Measurements from ENCODE around the gene ZFAND3. TPM values are rescaled to one million over a fixed set of nuclear protein-coding genes. Genes with fewer than 3 reads are reported as not detected.

Gene ZFAND3
- total and polyA plus RNA-seq, 9 donors: 16.6 to 220 (median 51.9) TPM

DNA sequence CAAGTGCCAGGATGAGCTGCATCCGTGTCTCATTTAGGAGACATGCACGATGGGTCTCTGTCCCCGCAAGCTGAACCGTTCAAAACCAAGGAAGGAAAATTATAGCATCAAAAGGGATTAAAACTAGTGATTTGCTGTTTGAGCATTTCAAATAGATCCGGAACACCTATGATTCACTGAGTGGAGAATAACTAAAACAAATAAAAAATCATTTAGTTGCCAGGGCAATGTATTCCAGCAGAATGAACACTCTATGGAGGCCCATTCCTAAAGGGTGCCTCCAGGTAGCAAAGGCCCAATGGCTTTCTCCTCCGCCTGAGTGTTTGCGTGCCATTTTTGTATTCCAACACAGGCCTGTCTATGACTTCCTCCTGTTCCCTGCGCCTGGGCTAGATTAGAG lies 354.8 kb downstream of the ZFAND3 start:
- H3K36me3 ChIP-seq: no peaks in the 10 kb centered on the region
- no peaks in the 10 kb centered on the region for H3K4me1 ChIP-seq (ENCODE audit: insufficient read depth)
- no peak overlapping the region for H3K4me3 ChIP-seq
- intact Hi-C loops (cut with DNase I): no loop called here
- TF ChIP-seq POLR2A (IDR thresholded peaks at IDR 0.05) (no peak), EP300 (IDR thresholded peaks at IDR 0.05) (no peak)
- TF ChIP-seq, protein P1, sequence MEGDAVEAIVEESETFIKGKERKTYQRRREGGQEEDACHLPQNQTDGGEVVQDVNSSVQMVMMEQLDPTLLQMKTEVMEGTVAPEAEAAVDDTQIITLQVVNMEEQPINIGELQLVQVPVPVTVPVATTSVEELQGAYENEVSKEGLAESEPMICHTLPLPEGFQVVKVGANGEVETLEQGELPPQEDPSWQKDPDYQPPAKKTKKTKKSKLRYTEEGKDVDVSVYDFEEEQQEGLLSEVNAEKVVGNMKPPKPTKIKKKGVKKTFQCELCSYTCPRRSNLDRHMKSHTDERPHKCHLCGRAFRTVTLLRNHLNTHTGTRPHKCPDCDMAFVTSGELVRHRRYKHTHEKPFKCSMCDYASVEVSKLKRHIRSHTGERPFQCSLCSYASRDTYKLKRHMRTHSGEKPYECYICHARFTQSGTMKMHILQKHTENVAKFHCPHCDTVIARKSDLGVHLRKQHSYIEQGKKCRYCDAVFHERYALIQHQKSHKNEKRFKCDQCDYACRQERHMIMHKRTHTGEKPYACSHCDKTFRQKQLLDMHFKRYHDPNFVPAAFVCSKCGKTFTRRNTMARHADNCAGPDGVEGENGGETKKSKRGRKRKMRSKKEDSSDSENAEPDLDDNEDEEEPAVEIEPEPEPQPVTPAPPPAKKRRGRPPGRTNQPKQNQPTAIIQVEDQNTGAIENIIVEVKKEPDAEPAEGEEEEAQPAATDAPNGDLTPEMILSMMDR (IDR thresholded peaks at IDR 0.05): no peak
- 95 to 96% (median 95%) methylated on average over 8 of the region's 8 CpGs for WGBS, 3 donors
- H3K27ac ChIP-seq: no peak overlapping the region
- DNase-seq: no peak
- no peaks in the 10 kb centered on the region for H3K9me3 ChIP-seq
- no peaks in the 10 kb centered on the region for H3K27me3 ChIP-seq

DNA sequence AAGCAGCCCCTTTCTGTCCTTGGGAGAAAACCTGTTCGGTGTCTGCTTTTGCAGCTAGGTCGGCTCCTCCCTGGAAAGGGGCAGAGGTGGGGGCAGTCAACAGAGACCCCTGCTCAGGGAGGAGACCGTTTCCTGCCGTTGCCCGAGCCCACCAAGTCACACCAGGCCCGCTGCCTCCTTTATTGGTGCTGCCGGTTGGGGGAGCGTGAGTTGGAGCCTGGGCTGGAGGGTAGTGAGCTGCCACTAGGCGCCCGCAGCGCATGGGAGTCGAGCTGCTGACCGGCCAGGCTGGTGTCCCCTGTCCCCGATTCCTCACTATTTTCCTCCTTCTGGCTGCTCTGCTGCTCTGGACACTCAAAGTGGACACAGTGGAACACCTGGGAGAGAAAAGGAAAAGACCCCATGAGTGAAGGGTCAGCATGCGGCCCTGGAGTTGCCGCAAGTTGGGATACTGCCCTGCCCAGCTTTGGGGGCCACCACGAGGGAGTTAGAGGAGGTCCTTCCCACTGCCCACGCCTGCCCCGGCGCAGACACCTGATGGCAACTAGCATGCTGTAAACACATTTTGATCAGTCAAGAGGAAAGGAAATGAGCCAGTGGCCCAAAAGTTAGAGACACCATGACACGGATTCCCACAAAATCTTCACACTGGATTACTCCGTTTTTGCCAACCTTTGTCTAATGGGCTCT lies 355.4 kb downstream of the ZFAND3 start:
- Histone ChIP-seq H3K27me3 (no peaks in the 10 kb centered on the region), H3K4me3 (no peak overlapping the region), H3K9me3 (no peaks in the 10 kb centered on the region), H3K4me1 (ENCODE audit: insufficient read depth) (no peaks in the 10 kb centered on the region), H3K27ac (no peak overlapping the region), H3K36me3 (no peaks in the 10 kb centered on the region)
- intact Hi-C loops (cut with DNase I): no loop called here
- no peak for DNase-seq
- TF ChIP-seq POLR2A (IDR thresholded peaks at IDR 0.05) (no peak), EP300 (IDR thresholded peaks at IDR 0.05) (no peak)
- TF ChIP-seq, protein P1 (IDR thresholded peaks at IDR 0.05): no peak
- WGBS, 3 donors: 94 to 96% (median 94%) methylated on average over 22 of the region's 22 CpGs

DNA sequence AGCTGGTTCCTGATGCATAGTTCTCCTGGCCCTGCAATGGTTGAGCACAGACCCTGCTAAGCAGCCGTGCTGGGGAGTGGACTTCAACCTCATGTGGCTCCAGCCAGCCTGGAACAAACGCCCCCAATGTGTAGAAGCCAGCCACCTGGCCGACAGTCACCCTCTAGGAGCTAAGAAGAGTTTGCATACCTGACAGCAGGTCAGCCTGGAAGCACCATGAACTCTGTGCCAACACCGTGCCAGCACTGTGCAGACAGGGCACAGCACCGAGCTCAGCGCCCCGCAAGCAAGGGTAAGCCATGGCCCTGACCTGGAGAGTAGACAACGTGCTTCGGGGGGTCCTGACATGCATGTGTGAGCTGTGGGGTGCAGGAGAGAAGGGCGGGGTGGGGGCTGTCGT lies 356.3 kb downstream of the ZFAND3 start:
- no peaks in the 10 kb centered on the region for H3K9me3 ChIP-seq
- intact Hi-C loops (cut with DNase I): no loop called here
- H3K36me3 ChIP-seq: no peaks in the 10 kb centered on the region
- no peaks in the 10 kb centered on the region for H3K27me3 ChIP-seq
- WGBS, 3 donors: 86 to 96% (median 92%) methylated on average over 6 to 11 of the region's 11 CpGs
- no peak overlapping the region for H3K27ac ChIP-seq
- peak in 1 of 5 donors; percentile 7 for DNase-seq
- TF ChIP-seq POLR2A (IDR thresholded peaks at IDR 0.05) (no peak), EP300 (IDR thresholded peaks at IDR 0.05) (no peak)
- TF ChIP-seq, protein P1 (IDR thresholded peaks at IDR 0.05): no peak
- no peaks in the 10 kb centered on the region for H3K4me1 ChIP-seq (ENCODE audit: insufficient read depth)
- H3K4me3 ChIP-seq: no peak overlapping the region

DNA sequence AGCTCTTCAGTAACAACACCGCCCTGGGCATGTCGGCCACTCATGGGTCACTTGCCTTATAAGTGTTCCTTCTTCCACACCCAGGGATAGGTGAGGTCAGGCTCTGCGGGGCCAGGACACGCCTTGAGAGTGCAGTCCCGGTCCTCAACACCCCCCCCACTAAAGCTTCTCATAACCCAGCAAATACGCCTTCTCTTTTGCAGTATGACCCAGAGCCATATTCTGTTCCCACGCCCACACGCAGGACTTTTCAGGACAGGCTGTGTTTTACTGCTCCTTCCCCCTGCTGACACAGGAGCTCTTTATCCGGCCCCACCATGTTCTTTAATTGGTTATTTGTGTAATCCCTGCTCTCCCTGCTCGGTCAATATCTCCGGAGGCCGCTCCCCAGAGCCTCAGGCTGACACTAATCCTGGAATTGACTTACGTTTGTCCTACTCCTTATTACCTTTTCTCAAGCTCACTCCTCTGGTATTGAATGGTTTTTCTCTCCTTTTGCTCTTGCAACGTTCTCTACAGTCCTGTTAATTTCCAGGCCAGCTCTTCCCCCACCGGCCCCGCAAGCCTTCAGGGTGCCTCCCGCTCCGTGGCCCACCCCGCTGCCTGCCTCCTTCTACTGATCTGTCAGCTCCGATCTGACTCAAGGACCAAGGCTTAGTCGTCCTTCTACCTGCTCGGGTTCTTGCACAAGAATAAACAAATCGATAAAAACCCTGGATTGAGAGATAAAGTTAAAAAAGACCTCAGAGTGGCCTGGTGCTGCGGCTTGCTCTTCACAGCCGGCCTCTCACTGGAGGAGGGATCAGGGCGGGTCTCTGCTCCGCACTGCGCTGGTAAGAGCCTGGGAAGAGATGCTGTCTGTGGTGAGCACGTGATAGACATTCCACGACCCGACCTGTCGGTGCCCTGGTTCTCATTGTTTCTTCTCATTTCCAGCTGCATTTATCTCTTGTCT lies 357.5 kb downstream of the ZFAND3 start:
- WGBS, 3 donors: 58 to 62% (median 61%) methylated on average over 32 of the region's 32 CpGs
- H3K36me3 ChIP-seq: no peaks in the 10 kb centered on the region
- intact Hi-C loops (cut with DNase I): no loop called here
- no peaks in the 10 kb centered on the region for H3K4me1 ChIP-seq (ENCODE audit: insufficient read depth)
- no peaks in the 10 kb centered on the region for H3K9me3 ChIP-seq
- H3K27me3 ChIP-seq: no peaks in the 10 kb centered on the region
- TF ChIP-seq, protein P1 (IDR thresholded peaks at IDR 0.05): no peak
- TF ChIP-seq EP300 (IDR thresholded peaks at IDR 0.05) (no peak), POLR2A (IDR thresholded peaks at IDR 0.05) (no peak)
- H3K27ac ChIP-seq: no peak overlapping the region
- no peak overlapping the region for H3K4me3 ChIP-seq
- peak in 1 of 5 donors; percentile 5 for DNase-seq
